GM21528 (cell line): ENCODE results near the gene ADRA2B.
"Not testable (repeated sequence)": the region's sequence is repeated elsewhere in the genome, so short reads cannot be mapped to it uniquely, and the experiment has no call there.

Experiments
- ATAC-seq: cut with Tn5 transposase; IDR thresholded peaks from one replicate; pipeline ENCODE4 v1.9.1; 2021; ENCODE audit warnings: mild to moderate bottlenecking, moderate library complexity; ENCODE audit not compliant: unreplicated experiment, low FRiP score

ADRA2B gene

DNA sequence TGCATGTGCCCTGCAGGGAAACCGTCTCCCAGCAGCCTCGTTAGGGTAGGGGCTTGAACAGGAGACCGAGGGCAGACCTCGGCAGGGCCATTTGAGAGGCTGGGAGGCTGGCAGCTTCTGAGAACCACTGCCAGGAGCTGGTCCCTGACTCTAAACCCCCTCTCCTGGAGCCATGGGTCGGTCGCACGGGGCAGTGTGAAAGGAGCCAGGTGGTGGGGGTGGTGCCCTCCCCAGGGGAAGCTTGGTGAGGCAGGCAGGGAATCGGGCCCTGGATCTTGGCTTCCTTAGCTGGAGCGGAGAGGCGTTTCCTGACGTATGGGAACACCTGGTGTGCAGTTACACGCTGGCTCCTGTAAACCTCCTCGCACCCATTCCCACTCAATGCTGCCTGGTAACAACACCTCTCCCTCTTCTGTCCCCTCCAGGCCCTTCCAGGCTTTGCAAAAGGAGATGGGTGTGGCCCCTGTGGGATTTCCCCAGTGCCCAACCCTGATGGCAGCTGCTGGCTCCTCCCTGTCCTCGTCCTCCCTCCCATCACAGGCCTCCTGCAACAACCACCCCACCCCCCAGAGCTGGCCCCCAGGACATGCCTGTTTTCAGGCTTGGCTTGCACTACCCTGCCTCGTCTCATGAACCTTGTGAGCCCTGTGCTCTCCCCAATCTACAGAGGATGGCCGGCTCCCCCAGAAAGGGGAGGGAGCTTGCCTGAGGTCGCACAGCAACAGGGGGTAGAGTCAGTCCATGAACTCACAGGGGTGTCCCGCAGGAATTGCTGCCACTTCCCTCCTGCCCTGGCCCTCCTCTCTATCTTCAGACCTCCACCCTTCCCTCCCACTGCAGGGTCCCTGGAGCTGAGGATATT lies 24.4 kb downstream of the ADRA2B start:
- ATAC-seq, result no peak

DNA sequence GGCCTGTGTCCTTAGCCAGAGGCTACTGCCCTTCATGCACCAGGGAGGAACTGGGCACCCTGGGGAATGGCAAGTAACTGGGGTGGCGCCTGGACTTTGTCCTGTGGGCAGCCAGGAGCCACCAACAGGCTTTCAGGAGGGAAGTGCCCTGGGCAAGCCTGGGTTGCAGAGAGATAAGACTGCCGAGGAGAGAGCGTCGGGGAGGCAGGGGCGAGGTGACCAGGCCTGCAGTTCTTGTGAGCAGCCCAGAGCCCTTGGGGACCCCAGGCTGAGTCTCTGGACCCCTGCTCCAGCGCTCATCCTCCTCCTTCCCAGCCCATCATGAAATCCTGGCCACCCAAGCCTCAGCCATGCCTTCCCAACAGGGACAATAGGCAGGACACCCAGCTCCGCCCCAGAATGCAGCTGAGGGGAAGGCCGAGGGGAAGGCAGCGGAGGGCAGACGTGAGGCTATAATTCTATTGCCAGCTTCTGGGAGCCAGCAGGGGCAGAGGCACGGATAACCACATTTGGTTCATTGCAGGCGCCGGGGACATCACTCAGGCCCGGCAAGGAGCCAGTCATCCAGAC lies 25.1 kb downstream of the ADRA2B start:
- no peak for ATAC-seq

DNA sequence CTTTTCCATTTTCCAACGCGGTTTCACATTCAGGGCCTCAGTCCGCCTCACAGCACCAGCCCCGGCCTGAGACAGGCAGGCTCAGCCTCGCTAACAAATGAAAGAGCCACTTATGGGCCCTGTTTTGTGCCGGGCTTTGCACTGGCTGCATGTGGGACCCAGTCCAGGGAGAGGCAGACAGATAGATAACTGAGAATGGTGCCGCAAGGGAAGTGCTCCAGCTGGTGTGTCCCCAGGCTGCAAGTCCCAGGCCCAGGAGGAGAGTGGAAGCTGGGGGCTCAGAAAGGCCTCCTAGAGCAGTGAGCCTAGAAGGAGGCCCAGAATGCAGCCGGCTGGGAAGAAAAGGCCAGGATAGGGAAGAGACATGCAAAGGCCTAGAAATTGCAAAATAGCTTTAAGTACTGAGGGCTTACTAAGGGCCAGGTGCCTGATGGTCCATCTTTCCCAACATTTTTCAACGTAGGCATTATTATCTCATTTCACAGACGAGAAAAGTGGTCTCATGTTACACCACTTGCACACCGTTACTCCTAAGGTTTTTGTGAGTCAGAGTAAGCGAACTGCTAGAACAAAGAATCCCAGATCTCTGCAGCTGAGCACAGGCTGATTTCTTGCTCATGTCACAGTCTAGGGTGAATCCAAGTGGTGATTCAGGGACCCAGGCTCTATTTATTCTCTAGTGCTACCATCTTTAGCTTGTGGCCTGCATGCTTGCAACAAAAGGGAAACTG lies 26.0 kb downstream of the ADRA2B start:
- no peak for ATAC-seq

DNA sequence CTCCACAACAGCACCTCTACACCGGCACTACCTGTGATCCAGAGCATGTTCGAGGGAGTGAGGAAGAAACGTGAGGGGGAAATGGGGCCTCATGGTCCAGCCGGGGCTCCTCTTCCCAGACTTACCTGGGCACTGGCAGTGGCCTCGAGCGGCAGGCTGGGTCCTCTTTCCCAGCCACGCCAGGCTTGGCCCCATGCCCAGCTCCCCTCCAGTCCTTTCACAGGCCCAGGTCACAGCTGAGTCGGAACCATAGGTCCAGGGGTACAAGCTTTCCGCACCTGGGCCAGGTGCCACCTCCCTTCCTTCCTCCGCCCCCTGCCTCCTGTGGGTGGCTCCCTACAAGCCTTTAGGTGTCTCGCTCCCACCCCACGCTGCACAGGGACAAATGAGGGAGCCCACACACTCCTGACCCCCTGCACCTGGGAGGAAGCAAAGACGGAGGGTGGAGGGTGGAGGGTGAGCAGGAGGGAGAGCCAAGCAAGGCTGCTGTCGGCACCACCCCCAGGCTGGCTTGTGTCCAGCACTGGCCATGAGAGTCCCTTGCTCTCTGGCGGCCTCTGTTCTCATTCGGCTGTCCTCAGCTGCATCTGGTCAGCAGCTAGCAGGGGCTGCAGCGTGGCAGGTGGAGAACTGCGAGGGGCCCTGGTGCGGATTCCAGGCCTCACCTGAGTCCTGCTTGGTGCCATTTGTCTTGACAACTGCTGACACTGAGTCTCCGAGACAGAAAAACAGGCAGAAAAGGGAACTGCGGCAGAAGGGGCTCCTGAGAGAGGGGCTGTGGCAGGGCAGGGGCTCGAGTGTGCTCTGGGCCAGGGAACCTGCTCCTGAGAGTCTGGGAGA lies 26.8 kb downstream of the ADRA2B start:
- no peak for ATAC-seq

DNA sequence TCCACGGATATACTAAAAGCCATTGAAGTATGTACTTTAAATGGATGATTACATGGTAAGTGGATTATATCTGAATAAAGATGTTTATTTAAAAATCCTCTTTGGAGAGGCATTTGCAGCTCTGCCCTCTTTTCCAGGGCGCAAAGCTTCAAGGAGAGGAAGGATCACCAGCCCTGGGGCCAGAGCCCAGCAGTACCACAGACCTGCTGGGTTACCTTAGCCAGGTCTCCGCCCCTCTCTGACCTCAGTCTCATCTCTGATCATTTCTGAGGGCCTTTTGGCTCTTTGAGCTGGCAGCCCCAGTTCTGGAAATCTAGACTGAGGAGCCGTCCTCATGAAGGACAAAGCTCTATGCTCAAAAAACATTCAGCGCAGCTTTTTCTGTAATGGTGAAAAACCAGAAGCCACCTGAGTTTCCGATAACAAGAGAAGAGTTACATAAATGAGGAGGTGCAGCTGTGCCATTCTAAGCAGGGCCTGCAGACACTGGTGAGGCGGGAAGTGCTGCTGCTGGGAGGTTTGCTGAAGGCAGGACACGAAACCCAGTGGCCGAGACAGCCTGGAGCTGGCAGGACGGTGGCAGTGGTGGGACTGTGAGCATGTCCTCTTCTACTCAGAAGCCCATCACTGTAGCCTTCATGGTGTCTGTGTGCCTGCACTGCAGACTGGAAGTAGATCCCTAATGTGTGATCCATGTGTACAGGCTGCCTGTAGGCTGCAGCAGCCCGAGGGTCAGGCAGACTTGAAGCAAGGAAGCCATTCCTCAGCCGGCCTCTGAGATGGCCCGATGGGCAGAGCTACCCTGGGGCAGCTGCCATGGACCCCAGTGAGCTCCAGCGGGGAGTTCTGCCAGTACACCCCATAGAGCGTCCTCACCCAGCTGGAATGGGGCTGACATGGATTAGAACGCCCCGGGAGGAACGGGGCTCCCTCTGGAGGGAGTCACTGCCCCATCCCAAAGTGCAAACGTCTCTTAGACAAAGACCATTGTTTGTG lies 27.7 kb downstream of the ADRA2B start:
- no peak for ATAC-seq

DNA sequence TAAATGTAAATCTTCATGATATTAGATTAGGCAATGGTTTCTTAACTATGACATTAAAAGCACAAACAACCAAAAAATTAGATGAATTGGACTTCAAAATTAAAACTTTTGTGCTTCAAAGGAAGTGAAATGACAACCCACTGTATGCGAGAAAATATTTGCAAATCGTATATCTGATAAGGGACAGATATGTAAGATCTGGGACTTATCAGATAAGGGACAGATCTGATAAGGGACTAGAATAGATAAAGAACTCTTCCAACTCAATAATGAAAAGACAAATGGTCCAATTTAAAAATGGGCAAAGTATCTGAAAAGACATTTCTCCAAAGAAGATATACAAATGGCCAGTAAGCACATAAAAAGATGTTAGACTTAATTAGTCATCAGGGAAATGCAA lies 29.2 kb downstream of the ADRA2B start:
- ATAC-seq, result no peak

DNA sequence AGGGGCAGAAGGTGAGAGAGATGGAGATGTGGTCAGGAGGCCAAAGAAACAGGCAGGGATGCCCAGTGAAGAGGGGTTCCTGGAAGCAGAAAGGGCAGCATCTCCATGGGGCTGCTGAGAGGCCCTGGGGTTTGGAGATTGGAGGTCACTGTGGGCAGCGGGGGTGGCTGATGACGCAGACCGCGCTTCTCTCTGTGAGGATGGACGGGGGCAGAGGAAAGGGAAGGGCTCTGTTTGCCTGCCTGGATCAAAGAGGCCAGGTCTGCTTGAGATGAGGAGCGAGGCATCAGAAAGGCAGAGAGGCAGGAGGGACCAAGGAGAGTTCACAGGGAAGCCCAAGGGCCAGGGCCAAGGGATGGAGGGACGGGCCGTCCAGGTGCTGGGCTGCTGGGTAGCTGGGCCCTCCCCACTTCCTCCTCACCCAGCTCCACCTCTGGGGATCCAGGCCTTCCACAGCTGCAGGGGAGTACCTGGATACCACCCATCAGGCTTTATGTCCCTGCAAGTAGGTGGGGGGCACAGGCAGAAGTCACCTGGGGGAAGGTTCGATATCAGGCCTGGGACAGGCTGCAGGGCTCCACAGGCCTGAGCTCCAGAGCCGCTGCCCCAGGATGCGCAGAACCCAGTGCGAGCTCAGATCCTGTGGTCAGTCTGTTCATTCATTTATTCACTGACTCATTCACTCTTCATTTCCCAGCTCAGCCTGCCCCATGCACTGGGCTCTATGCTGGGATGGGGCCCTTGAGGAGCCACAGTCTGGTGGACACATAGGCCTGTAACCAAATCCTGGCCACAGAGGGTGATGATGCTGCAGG lies 30.6 kb downstream of the ADRA2B start:
- ATAC-seq, result no peak

DNA sequence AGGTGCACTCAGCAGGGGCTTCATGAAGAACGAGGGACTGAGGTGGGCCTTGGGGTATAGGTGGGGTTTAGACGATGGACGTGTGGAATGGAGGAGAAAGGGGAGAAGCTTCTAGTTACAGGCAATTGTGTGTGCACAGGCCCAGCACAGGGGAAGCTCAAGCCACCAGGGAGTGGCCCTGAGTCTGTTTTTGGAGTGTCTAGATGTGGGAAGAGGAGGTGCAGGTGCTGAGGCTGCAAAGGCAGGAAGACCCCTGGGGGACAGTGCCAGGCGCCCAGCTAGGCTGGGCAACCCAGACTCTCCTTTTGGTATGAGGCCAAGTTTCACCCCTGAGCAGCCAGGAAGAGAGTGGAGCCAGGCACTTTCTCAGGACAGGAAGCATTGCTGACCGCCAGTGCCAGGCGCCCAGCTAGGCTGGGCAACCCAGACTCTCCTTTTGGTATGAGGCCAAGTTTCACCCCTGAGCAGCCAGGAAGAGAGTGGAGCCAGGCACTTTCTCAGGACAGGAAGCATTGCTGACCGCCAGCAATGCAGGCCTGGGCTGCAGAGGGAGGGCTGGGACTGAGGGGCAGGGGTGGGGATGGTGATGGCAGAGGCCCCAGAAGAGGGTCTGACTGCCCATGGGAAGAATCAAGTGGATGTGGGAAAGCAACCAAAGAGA lies 31.4 kb downstream of the ADRA2B start:
- not testable (repeated sequence) for ATAC-seq

DNA sequence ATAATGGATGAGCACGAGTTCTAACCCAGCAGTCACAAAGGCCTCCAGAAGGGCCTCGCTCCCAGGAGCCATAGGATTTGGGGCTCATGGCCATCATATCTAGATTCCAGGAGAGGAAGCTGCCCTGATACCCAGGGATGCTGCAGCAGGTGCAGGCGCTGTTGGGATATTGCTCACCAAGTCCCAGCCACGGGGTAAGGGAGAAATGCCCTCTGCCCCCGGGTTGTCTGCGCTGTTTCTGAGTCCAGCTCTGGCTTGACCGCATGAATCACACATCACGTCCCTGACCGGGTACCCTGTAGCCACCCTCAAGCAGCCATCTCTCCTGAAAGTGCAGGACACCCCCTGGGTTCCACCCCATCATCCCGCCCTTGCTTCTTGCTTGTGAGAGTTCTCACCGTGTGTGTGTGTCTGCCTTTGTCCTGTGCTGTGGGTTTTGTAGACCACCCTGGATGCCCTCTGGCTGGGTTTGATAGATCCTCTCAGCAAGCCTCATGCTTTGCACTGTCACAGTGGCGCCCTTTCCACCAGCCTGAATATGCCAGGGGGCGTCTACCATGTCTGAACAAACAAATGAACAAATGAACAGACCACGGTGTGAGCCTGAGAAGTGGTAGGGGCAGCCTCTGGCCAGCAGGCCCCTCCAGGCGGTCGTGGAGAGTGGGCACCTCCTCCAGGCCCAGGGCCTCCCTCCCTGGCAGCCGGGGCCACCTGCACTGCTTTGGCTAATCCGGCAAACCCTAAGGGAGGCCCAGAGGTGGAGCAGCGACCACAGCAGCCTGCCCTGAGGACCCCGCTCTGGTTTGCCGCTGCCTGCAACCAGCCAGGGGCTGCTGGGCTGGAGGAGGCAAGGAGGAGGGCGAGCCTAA lies 32.1 kb downstream of the ADRA2B start:
- no peak for ATAC-seq

DNA sequence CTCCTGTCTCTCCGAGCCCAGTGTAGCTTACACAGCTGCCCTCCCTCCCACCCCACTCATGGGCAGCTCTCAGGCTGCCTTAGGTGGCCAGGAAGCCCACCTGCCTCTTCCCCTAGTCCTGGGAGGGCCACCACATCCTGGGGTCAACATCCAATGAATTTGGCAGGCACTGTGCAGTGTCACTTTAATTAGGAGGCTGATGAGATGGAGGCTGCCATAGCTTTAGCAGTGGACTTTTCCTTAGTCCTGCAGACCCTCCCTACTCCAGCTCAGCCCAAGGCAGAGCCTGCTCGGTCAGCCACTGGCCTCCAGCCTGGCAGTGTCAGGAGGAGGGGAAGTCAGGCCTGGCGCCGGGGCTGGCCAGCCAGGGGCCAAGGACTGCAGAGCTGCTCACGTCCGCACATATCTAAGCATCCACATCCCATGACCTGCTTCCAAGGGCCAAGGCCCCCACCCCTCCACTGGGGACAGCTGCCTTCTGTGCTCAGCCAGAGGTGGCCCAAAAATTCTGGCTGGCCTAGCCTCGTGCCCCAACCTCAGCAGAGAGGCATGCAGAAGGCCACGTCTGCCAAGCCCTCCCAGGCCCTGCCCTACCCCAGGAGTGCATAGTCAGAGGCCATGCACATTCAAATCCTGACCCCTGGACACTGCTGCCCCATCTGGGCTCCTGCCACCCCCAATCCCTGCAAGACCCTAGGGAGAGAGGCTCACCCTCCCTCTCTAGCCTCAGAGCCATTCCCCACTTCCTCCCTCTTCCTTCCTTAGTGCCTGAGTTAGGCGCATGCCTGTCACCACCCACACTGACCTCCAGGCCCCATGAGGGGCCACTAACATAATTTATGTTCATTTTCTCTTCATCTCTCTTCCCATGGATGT lies 33.1 kb downstream of the ADRA2B start:
- ATAC-seq, result no peak

DNA sequence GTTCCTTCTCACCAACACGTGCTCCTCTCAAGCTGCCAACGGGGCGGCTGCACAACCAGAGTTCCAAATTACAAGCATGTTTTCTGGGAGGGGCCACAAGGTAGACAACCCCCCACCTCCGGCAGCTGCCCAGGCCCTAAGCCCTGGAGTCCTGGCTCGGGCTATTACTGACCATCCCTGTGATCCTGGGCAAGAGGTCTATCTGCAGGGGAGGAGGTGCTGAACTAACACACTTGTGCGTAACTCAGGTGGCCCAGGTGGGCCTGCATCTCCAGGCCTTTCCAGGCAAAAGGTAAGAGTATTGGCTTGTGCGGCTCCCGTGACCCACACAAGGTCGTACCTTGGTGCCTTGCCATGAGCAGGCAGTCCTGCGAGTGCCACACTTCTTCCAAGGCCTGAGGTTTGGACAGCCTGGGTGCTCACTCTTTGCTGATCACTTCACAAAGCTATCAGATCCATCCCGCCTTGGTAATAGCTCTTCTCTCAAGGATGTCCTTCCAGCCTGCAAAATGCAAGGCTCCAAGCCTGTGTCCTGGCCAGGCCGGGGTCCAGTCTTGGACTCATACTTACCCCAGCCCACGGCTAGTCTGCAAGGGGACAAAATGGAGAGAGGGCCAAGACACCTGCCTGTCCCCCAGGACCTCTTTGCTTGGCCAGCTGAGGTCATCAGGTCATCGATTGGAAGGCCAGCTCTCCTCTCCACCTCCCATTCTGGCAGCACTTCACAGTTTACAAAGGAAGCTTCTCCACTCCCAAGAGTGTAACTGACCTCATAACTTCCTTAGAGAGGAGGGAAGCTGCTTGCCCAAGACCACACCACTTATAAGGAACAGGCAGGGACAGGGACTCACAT lies 33.9 kb downstream of the ADRA2B start:
- ATAC-seq, result no peak

DNA sequence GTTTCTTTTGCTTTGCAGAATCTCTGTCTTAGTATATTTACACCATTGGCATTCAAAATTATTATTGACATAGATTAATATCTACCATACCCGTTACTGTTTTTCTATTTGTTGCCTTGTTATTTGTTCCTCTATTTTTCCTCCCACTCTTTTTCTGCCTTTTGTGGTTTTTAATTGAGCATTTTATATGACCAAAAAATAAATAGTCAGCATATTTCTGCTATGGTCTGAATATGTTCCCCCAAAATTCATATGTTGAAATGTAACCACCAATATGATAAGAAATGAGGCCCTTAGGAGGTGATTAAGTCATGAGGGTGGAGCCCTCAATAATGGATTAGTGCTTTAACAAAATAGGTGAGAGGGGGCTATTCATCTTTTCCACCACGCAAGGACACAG lies 35.3 kb downstream of the ADRA2B start:
- no peak for ATAC-seq

DNA sequence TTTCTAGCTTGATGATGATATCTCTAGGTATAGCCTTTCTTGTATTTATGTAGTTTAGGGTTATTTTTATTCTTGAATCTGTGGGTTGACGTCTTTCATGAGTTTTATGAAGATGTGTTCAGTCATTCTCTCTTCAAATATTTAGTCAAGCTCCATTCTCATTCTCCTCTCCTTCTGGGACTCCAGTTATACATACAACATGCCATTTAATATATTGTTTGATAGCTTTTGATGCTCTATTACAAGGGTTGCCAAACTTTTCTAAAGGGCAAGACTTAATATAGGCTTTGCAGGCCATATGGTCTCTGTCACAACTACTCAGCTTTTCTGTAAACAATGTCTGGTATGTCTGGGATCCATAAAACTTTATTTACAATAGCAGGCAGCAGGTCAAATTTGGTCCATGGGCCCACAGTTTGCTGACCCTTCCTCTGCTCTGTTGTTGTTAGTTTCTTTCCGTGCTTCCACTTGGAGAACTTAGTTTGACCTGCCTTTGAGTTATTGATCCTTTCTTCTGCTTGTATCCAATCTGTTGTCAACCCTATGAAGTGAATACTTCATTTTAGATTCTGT lies 41.1 kb downstream of the ADRA2B start:
- ATAC-seq, result no peak

DNA sequence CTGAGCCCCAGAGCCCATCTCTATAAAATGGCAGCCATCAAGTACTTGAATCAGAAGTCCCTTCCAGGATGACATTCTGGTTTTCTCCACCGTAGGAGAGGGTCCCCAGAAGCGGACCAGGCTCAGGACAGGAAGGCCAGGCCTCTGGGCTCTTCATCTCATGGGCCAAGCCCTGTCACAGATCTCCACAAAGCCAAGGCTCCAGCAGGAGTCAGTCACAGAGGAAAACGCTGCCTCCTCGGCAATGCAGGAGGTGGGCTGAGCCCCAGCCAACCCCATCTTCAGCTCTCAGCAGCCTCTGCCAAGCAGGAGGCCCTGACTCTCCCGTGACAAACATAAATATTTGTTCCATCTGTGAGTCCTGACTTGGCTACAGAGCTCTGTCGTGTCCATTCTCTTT lies 42.2 kb downstream of the ADRA2B start:
- no peak for ATAC-seq

DNA sequence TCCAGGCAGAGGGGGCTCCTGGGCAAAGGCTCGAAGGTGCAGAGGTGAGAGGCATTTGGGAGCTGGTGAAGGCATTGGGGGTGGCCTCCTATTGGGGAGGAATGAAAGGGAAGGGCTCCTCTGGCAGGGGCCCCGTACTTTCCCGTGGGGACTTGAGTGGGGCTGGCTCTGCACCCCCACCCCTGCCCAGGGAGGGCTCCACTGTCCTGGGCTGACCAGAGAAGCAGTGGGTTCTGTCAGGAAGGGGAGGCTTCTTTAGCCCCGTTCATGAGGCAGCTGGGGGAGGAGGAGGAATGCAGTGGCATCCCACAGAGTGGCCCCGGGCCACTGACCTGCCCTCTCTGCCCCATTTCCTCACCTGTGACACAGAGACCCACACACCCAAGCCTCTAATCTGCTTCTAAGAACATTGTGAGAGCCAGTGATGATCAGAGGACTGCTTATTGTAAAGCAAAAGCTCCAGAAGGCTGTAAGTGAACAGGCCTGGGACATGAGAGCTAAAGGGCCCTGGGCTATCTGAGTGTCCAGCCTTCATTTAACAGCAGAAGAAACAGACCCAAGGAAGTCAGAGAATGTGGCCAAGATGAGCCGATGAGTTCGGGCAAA lies 43.1 kb downstream of the ADRA2B start:
- ATAC-seq, result no peak
